GM12864 (cell line): Measurements from ENCODE around the gene UQCRQ.
"Not testable (repeated sequence)": the region's sequence is repeated elsewhere in the genome, so short reads cannot be mapped to it uniquely, and the experiment has no call there.

Source experiments
- DNase-seq: peaks from one replicate; pipeline ENCODE4 v3.0.0-alpha.2; 2011; ENCODE audit warnings: low read depth
- H3K4me3 ChIP-seq: 2 replicates; pipeline ENCODE4 v1.5.1; 2011; ENCODE audit warnings: mild to moderate bottlenecking, low read depth, low read length, control low read depth
- TF ChIP-seq, protein P1 (sequence below): IDR thresholded peaks from 2 replicates; pipeline ENCODE4 v1.5.1; 2011; ENCODE audit warnings: low read depth, mild to moderate bottlenecking, moderate library complexity, low read length, control low read depth, inconsistent platforms; ENCODE audit errors: missing control alignments

UQCRQ gene

DNA sequence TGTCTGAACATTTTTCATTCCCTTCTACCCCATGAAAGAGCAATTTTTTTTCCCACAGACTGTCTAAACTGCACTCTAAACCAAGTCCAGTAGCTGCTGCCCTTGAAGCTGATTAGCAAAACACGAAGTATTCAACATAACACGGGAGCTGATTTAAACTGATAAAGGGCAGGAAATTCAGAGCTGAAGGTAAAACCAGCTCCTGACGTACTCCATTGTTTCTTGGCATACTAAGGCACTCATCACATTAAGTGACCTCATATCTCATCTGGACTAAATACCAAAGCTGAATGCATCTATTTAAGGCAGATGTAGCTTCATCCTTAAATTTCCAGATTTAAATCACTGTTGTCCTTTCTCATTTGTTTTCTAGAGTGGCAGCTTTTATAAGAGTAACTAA is 12.1 kb upstream of the UQCRQ start:
- no peak for DNase-seq
- no peak overlapping the region for H3K4me3 ChIP-seq
- TF ChIP-seq, protein P1, sequence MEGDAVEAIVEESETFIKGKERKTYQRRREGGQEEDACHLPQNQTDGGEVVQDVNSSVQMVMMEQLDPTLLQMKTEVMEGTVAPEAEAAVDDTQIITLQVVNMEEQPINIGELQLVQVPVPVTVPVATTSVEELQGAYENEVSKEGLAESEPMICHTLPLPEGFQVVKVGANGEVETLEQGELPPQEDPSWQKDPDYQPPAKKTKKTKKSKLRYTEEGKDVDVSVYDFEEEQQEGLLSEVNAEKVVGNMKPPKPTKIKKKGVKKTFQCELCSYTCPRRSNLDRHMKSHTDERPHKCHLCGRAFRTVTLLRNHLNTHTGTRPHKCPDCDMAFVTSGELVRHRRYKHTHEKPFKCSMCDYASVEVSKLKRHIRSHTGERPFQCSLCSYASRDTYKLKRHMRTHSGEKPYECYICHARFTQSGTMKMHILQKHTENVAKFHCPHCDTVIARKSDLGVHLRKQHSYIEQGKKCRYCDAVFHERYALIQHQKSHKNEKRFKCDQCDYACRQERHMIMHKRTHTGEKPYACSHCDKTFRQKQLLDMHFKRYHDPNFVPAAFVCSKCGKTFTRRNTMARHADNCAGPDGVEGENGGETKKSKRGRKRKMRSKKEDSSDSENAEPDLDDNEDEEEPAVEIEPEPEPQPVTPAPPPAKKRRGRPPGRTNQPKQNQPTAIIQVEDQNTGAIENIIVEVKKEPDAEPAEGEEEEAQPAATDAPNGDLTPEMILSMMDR: no peak

DNA sequence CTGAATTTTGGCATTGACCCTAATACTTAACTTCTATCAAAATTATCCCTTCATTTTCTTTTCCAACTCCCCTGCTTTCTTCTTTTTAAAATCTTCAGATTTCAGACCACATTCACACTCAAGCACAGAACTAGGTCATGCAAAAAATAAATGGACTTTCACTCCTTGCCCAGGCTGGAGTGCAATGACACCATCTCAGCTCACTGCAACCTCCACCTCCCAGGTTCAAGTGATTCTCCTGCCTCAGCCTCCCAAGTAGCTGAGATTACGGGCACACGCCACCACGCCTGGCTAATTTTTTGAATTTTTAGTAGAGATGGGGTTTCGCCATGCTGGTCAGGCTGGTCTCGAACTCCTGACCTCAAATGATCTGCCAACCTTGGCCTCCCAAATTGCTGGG is 11.4 kb upstream of the UQCRQ start:
- H3K4me3 ChIP-seq, DNase-seq: not testable (repeated sequence)

DNA sequence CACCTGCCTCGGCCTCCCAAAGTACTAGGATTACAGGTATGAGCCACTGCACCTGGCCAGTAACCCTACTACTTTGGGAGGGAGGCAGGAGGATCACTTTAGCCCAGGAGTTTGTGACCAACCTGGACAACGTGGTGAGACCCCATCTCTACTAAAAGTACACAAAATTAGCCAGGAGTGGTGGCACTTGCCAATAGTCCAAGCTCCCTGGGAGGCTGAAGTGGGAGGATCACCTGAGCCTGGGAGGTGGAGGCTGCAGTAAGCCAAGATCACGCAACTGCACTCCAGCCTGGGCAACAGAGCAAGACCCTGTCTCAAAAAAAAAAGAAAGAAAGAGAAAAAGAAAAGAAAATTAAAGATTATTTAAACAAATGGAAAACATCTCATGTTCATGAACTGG is 10.4 kb upstream of the UQCRQ start:
- no peak overlapping the region for H3K4me3 ChIP-seq
- no peak for DNase-seq
- TF ChIP-seq, protein P1: no peak

DNA sequence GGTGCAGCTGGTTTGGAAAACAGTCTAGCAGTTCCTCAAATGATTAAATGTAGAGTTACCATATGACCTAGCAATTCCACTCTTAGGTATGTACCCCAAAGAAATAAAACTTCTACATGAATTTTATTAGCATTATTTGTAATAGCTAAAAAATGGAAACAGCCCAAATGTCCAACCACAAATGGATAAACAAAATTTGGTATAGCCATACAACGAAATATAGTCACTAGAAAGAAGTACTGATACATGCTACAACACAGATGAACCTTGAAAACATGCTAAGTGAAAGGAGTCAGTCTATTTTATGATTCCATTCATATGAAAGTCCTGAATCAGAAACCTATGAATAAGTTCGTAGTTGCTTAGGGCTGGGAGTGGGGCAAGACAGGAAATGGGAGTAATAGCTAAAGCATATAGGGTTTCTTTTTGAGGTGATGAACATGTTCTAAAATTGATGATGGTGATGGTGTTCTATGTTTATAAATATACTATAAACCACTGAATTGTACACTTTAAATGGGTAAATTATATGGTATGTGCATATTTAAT is 6.5 kb upstream of the UQCRQ start:
- TF ChIP-seq, protein P1: no peak
- DNase-seq: no peak
- H3K4me3 ChIP-seq: no peak overlapping the region

DNA sequence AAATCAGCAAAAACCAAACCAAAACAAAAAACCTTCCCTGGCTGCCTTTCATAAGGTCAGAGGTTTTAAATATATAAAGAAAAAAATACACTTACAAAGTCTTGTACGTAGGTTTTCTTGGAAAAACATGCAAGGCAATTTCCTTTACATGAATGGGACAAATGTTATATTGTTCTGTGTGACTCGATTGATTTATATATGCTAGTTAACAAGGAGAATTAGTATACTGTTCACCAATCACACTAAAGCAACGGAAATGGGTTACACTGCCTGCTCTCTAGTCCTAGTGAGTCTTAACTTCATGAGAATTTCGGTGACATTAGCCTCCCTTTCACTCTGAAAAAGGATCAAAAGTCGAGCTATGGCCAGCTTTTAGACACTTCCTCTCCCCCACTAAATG is 5.7 kb upstream of the UQCRQ start:
- TF ChIP-seq, protein P1: no peak
- DNase-seq: no peak
- no peak overlapping the region for H3K4me3 ChIP-seq

DNA sequence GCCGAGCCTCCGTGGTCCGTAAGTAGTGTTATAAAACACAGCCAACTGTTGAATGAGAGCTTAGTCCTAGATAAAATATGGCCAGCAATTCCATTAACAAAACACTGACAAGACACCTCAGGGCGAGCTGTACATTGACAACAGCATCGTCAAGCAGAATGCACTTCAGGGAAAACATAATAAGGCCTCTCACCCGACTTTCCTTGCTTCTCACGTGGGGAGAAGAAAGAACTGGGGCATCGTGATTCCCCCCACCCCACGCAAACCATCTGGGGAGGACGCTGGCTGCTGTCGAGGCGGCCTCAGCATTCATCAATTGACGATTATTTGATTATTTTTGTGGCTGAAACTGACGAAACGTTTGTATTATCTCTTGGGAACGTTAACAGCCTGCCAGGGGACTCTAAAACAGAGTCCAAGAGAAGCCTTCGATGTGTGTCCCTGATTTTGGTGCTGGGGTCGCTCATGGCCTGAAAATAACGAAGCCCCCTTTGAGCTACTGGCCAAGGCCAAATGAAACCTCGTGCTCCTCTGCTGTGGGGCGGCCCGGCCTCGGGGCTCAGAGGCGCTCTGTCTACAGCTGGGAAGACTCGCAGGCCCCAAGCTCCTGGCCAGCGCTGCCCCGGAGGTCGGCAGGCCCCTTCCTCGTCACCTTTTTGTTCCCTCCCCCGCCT is 637 bp upstream of the UQCRQ start:
- TF ChIP-seq, protein P1: no peak
- peak overlapping the region; percentile 73 for H3K4me3 ChIP-seq
- DNase-seq: no peak

DNA sequence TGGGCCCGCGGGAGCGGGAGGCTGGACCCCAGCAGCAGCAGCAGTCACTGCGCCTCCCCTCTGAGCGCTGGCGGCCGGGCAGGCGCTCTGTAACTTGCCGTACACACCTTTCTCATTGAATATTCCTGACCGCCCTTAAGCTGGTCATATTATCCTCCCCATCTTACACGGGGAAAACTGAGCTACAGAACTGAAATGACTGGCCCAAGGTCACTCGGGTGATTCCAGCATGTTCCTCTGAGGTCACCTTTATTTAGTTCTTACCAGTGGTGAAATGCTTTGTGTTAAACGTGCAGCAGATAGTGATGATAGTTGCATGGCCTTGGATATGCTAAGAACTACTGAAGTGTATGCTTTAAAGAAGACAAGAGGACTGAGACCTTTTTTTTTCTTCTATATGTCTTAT is 607 bp downstream of the UQCRQ start:
- peak overlapping the region; percentile 73 for H3K4me3 ChIP-seq
- TF ChIP-seq, protein P1: no peak
- no peak for DNase-seq
